ENCODE results near the gene AKAP6. TPM values are rescaled to one million over a fixed set of nuclear protein-coding genes. Genes with fewer than 3 reads are reported as not detected.

Gene AKAP6
- total RNA-seq, 2 experiments from 2014 or later, result 1.2 to 1.4 TPM

DNA sequence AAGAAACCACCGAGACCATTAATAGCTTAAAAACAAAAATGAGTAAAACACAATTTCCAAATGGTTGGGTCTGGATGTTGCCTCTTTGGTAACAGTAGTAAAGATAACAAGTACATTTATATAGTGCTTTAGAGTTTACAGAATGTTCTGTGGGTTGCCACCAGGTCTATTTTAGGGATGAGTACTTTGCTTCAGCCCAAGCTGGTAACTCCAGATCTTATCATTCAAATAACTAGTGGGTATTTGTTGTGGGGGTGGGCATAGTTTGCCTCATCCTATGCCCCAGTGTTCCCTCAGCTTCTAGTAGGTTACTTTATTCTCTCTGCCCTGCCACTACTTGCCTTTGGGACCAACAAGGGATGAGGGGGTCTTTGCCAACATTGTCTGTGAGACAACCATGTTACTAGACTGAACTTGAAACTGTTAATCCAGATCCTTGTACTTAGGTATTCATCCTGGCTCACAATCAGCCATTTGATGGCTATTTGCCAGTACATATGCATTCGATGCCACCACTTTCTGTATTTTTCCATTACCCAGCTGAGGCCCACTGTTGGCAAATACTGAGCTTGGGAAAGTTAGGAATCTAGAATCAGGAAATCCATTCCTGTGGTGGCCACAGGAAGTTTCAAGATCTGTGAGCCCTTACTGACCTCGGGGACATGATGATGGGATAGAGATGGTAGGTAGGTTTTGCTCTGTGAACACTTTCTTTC is 17.6 kb upstream of the AKAP6 start:
- ChIA-PET POLR2A (no interaction called here), CTCF (no interaction called here)
- TF ChIP-seq, protein P1, sequence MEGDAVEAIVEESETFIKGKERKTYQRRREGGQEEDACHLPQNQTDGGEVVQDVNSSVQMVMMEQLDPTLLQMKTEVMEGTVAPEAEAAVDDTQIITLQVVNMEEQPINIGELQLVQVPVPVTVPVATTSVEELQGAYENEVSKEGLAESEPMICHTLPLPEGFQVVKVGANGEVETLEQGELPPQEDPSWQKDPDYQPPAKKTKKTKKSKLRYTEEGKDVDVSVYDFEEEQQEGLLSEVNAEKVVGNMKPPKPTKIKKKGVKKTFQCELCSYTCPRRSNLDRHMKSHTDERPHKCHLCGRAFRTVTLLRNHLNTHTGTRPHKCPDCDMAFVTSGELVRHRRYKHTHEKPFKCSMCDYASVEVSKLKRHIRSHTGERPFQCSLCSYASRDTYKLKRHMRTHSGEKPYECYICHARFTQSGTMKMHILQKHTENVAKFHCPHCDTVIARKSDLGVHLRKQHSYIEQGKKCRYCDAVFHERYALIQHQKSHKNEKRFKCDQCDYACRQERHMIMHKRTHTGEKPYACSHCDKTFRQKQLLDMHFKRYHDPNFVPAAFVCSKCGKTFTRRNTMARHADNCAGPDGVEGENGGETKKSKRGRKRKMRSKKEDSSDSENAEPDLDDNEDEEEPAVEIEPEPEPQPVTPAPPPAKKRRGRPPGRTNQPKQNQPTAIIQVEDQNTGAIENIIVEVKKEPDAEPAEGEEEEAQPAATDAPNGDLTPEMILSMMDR (IDR thresholded peaks at IDR 0.05), result no peak
- intact Hi-C loops (cut with micrococcal nuclease), result no loop called here
- H3K27me3 Mint-ChIP-seq, result peaks cover 2% of the 10 kb centered on the region
- ATAC-seq, result no peak
- no peak for DNase-seq
- no peak overlapping the region for H3K27ac Mint-ChIP-seq
- no peaks in the 10 kb centered on the region for H3K4me1 Mint-ChIP-seq (ENCODE audit: low read depth)
- no peak overlapping the region for H3K4me3 Mint-ChIP-seq
- no peaks in the 10 kb centered on the region for H3K9me3 Mint-ChIP-seq
- no peaks in the 10 kb centered on the region for H3K36me3 Mint-ChIP-seq (ENCODE audit: low read depth)

GRCh38 chr14:32312010-32312331 is 17.1 kb upstream of the AKAP6 start:
- POLR2A ChIA-PET, result no interaction called here
- H3K27ac Mint-ChIP-seq, result no peak overlapping the region
- TF ChIP-seq, protein P1 (IDR thresholded peaks at IDR 0.05), result no peak
- CTCF ChIA-PET, result no interaction called here
- H3K36me3 Mint-ChIP-seq (ENCODE audit: low read depth), result no peaks in the 10 kb centered on the region
- H3K4me1 Mint-ChIP-seq (ENCODE audit: low read depth), result no peaks in the 10 kb centered on the region
- no peaks in the 10 kb centered on the region for H3K9me3 Mint-ChIP-seq
- ATAC-seq (no peak), DNase-seq (no peak)
- intact Hi-C loops (cut with micrococcal nuclease), result no loop called here
- no peak overlapping the region for H3K4me3 Mint-ChIP-seq
- peaks cover 2% of the 10 kb centered on the region for H3K27me3 Mint-ChIP-seq

- CTCF ChIA-PET, result interaction anchor here (0.8 to 1.0 kb wide), 2 partner anchors 13 to 246 kb away, joined by 3 to 4 read pairs; no protein-coding TSS in a partner anchor
- Mint-ChIP-seq H3K4me1 (ENCODE audit: low read depth) (no peaks in the 10 kb centered on the region), H3K36me3 (ENCODE audit: low read depth) (no peaks in the 10 kb centered on the region), H3K9me3 (no peaks in the 10 kb centered on the region), H3K27me3 (peaks cover 2% of the 10 kb centered on the region), H3K4me3 (no peak overlapping the region), H3K27ac (no peak overlapping the region)
- DNase-seq (no peak), ATAC-seq (no peak)
- POLR2A ChIA-PET, result no interaction called here
- TF ChIP-seq, protein P1 (IDR thresholded peaks at IDR 0.05), result no peak
- intact Hi-C loops (cut with micrococcal nuclease), result no loop called here
Observed at GRCh38 chr14:32313844-32314376, 15.2 kb upstream of the AKAP6 start.

DNA sequence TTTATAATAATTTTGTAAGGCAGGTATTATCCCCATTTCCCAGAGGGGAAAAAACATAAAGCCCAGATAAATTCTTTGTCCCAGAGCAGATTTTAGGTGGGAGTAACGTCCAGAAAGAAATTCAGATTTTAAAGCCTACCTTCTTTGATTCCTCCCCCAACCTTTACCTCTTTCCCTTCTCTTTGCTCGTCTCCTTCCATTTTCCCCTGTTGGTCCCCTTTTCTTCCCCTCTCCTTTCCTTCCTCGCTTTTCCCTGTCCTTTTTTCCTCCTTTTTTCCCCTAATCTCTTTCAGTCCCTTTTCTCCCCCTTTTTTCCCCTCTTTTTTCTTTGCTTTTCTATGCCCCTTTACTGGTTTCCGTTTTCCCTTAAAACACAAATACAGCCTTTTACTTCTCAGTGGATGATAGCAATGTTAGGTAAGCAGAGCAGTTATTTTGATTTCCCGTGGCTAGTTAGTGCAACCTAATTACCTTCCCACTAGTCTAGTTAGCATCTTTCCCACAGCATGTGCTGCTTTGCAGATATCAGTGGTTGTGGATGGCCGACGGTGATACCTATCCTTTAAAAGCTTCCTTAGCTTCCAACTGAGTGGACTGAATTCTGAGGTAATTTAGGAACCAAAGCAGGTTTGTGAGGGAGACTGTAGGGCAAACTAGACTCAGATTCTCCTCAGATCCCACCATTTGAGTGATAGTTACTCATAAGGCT is 10.9 kb upstream of the AKAP6 start:
- H3K36me3 Mint-ChIP-seq (ENCODE audit: low read depth), result no peaks in the 10 kb centered on the region
- CTCF ChIA-PET, result no interaction called here
- peaks cover 2% of the 10 kb centered on the region for H3K27me3 Mint-ChIP-seq
- POLR2A ChIA-PET, result interaction anchor here (0.7 kb wide), 1 partner anchor 13 kb away, joined by 3 read pairs; no protein-coding TSS in a partner anchor
- no peak overlapping the region for H3K27ac Mint-ChIP-seq
- DNase-seq, result no peak
- TF ChIP-seq, protein P1 (IDR thresholded peaks at IDR 0.05), result no peak
- no peaks in the 10 kb centered on the region for H3K9me3 Mint-ChIP-seq
- H3K4me1 Mint-ChIP-seq (ENCODE audit: low read depth), result no peaks in the 10 kb centered on the region
- intact Hi-C loops (cut with micrococcal nuclease), result no loop called here
- H3K4me3 Mint-ChIP-seq, result no peak overlapping the region
- ATAC-seq, result no peak
